Breast epithelium (tissue), 3 donors: ENCODE measurements around the gene IL1R2.

Source experiments
- POLR2A ChIP-seq: fragments of 450-650 bp; IDR thresholded peaks from one replicate; pipeline ENCODE4 v1.6.1; 2016; ENCODE audit warnings: antibody characterized with exemption, mild to moderate bottlenecking, moderate library complexity
- POLR2AphosphoS5 ChIP-seq, 3 donors: sonication (generic); formaldehyde crosslinking; IDR thresholded peaks; one replicate each; pipeline ENCODE4 v1.6.1; 2017; ENCODE audit warnings: antibody characterized with exemption in 3 of 3
- TF ChIP-seq, protein P1 (sequence below), 3 donors: fragments of 450-650 bp; IDR thresholded peaks; one replicate each; pipeline ENCODE4 v1.5.1; 2016 to 2017; ENCODE audit warnings: antibody characterized with exemption in 3 of 3, mild to moderate bottlenecking in 3 of 3, moderate library complexity in 3 of 3

DNA sequence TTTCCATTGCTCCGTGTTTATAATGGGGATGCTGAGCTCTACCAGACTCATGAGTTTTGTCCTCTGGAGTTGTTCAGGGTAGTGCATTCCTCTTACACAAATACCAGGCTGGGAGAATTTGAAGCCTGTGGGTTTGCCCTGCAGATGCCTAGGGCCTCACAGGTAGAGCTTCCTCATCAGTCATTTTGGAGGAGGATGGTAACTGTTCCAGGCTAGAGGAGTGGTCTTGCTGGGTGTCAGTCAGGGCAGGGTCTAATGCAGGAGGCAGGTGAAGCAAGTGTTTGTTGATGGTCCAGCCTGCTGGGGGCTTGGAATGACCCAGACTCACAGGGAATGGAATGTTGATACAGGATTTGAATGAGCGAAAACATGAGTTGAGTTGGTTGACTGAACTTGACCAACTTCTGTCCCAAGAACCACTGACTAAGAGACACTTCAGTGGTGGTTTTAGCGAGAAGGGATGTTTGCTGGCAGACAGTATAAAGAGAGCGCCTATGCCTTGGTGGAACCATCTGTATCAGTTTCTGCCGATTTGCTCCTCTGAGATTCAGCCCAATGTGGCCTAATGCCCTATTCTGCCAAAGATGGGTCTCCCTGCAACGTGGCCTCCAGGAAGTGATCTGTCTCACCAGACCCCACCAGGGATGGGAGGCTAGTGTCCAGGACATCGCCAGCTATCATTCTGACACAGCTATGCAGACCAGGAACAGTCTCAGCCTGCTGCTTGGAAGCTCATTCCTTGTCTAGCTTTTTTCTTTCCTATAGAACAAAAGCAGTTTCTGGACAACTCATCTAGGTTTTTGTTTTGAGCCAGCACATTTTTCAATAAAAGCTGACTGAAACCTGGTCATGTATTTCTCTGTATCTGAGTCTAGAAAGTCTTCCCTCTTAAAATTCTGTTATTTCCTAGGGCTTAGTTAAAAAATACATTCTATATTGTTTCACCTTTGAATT, 9.3 kb downstream of the IL1R2 start:
- TF ChIP-seq, protein P1, sequence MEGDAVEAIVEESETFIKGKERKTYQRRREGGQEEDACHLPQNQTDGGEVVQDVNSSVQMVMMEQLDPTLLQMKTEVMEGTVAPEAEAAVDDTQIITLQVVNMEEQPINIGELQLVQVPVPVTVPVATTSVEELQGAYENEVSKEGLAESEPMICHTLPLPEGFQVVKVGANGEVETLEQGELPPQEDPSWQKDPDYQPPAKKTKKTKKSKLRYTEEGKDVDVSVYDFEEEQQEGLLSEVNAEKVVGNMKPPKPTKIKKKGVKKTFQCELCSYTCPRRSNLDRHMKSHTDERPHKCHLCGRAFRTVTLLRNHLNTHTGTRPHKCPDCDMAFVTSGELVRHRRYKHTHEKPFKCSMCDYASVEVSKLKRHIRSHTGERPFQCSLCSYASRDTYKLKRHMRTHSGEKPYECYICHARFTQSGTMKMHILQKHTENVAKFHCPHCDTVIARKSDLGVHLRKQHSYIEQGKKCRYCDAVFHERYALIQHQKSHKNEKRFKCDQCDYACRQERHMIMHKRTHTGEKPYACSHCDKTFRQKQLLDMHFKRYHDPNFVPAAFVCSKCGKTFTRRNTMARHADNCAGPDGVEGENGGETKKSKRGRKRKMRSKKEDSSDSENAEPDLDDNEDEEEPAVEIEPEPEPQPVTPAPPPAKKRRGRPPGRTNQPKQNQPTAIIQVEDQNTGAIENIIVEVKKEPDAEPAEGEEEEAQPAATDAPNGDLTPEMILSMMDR (IDR thresholded peaks at IDR 0.05), result no peak
- TF ChIP-seq POLR2A (no peak), POLR2AphosphoS5 (IDR thresholded peaks at IDR 0.05) (no peak)
